K562 treated with DMSO at 1 percent for 12 hours (cell line): ENCODE data around the gene PCK1. TPM values are rescaled to one million over a fixed set of nuclear protein-coding genes. Genes with fewer than 3 reads are reported as not detected.

Experiments used
- total RNA-seq: library from RNA; unstranded; fragments of 300-600 nt; gene quantifications from 2 replicates; pipeline ENCODE4 v1.2.3, GENCODE V29; 2022; ENCODE audit not compliant: insufficient read depth

PCK1 gene
- 0.14 TPM in 1 of 2 replicates, not detected in the other for total RNA-seq

DNA sequence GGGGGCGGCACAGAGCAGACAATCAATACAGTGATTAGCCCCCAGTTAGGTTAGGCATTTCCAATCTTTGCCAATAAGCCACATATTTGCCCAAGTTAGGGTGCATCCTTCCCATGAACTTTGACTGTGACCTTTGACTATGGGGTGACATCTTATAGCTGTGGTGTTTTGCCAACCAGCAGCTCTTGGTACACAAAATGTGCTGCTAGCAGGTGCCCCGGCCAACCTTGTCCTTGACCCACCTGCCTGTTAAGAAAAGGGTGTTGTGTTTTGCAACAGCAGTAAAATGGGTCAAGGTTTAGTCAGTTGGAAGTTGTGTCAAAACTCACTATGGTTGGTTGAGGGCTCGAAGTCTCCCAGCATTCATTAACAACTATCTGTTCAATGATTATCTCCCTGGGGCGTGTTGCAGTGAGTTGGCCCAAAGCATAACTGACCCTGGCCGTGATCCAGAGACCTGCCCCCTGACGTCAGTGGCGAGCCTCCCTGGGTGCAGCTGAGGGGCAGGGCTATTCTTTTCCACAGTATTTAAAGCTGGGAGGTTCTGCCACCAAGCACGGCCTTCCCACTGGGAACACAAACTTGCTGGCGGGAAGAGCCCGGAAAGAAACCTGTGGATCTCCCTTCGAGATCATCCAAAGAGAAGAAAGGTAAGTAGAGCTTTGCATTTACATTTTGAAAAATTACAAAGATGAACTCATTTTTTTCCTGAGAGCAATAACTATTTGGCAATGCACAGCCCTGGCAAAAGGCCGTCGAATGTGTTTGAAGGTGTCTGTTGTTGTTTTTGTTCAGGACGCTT is at the start of gene PCK1:
Gene PCK1, plus strand, starts transcription at position 557 of the 802 bp plus-strand sequence. CDS start 302 bp downstream, outside the sequence.

DNA sequence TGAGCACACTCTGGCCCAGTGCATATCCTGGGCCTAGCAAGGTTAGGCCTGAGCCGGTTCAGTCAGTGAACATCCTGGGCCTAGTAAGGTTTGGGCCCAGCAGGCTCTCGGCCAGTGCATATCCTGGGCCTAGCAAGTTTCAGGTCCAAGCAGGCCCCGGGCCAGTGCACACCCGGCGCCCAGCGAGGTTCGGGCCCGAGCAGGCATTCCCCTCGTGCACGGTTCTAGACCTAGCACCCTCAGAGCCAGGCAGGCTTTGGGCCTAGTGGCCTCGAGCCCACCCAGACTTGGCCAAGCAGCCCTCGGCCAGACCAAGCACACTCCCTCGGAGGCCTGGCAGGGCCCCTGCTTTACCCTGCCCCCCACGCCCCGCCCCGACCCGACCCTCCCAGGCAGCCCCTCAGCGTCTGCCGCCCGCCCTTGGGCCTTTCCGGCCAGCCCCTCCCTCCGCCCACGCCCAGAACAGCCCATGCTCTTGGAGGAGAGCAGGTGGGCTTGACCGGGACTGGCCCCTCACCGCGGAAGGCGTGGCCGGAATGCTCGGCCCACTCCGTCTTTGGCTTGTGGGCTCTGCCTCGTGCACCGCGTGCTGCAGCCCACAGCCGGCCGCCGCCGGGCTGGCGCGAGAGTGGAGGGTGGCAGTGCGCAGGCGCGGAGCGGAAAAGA is 36.3 kb upstream of the PCK1 start, which contains the start of gene CTCFL:
Gene CTCFL, minus strand, starts transcription at position 630 of the 666 bp plus-strand sequence. CDS start 935 bp downstream, outside the sequence.

Other genes starting within 250 kb of the PCK1 start
- gene SPO11, start 231.3 kb upstream of the PCK1 start, total RNA-seq = not detected in 2 replicates
- gene RAE1, start 209.9 kb upstream of the PCK1 start, total RNA-seq = 26.5 and 47.3 TPM in 2 replicates
- gene RBM38, start 169.7 kb upstream of the PCK1 start, total RNA-seq = 77.0 and 112 TPM in 2 replicates
- gene CTCFL, start 36.0 kb upstream of the PCK1 start, total RNA-seq = 34.0 and 84.5 TPM in 2 replicates
- gene ZBP1, start 59.3 kb downstream of the PCK1 start, total RNA-seq = not detected in 2 replicates
- gene PMEPA1, start 148.9 kb downstream of the PCK1 start, total RNA-seq = 0.20 TPM in 1 of 2 replicates, not detected in the other